Common myeloid progenitor, CD34-positive (primary cell): ENCODE results near the gene ACCSL.

Source experiments
- CTCF ChIA-PET: fragments of 350-600 bp; sonication (Branson Sonifier 250); formaldehyde crosslinking; loops from one replicate; lab custom pipeline; 2021; ENCODE audit warnings: antibody characterized with exemption; lab: Charles Lee
- POLR2A ChIA-PET: fragments of 350-600 bp; sonication (Branson Sonifier 250); formaldehyde crosslinking; loops from one replicate; lab custom pipeline; 2021; ENCODE audit warnings: antibody characterized with exemption; lab: Charles Lee
- DNase-seq, 3 donors: peaks; one replicate each; pipeline versions ENCODE4 v3.0.0 to v3.0.0-alpha.2; 2013
- H3K27ac ChIP-seq, 2 experiments: 1 replicate in 1 of 2; 2 replicates in 1 of 2; pipeline ENCODE4 v1.7.0; 2013; ENCODE audit warnings: inconsistent platforms in 2 of 2, low read length in 2 of 2, mild to moderate bottlenecking in 2 of 2, low read depth in 1 of 2, moderate library complexity in 1 of 2; ENCODE audit not compliant: severe bottlenecking in 2 of 2, insufficient read depth in 1 of 2, poor library complexity in 1 of 2
- H3K27me3 ChIP-seq, 5 experiments: replicated peaks in 2 of 5; 1 replicate in 3 of 5; 2 replicates in 2 of 5; pipeline versions ENCODE4 v1.6.1 to v1.7.0; 2013; ENCODE audit warnings: low read length in 4 of 5, mild to moderate bottlenecking in 2 of 5, moderate library complexity in 2 of 5, inconsistent platforms in 1 of 5; ENCODE audit not compliant: insufficient read depth in 5 of 5, control insufficient read depth in 4 of 5
- H3K36me3 ChIP-seq, 4 experiments: 1 replicate in 2 of 4; 2 replicates in 2 of 4; pipeline versions ENCODE4 v1.6.1 to v1.7.0; 2013; ENCODE audit warnings: low read length in 3 of 4, control low read depth in 1 of 4, mild to moderate bottlenecking in 1 of 4; ENCODE audit not compliant: control insufficient read depth in 4 of 4, insufficient read depth in 4 of 4
- H3K4me1 ChIP-seq, 4 experiments: 1 replicate in 3 of 4; 2 replicates in 1 of 4; pipeline versions ENCODE4 v1.6.1 to v1.7.1; 2013; ENCODE audit warnings: low read length in 3 of 4, mild to moderate bottlenecking in 3 of 4, control low read depth in 1 of 4, inconsistent platforms in 1 of 4, moderate library complexity in 1 of 4; ENCODE audit not compliant: control insufficient read depth in 4 of 4, insufficient read depth in 4 of 4; ENCODE audit errors: control extremely low read depth in 1 of 4
- H3K4me3 ChIP-seq, 7 experiments: 1 replicate in 4 of 7; 2 replicates in 3 of 7; pipeline versions ENCODE4 v1.5.1 to v1.7.0; 2013; ENCODE audit warnings: mild to moderate bottlenecking in 7 of 7, low read length in 6 of 7, moderate library complexity in 6 of 7, inconsistent platforms in 2 of 7, low read depth in 2 of 7, control low read depth in 1 of 7; ENCODE audit not compliant: insufficient read depth in 4 of 7, control insufficient read depth in 1 of 7; ENCODE audit errors: extremely low read depth in 1 of 7
- H3K9me3 ChIP-seq, 5 experiments: 1 replicate in 4 of 5; 2 replicates in 1 of 5; pipeline versions ENCODE4 v1.6.1 to v1.7.1; 2013; ENCODE audit warnings: low read length in 4 of 5, mild to moderate bottlenecking in 2 of 5, inconsistent platforms in 1 of 5, low read depth in 1 of 5, moderate library complexity in 1 of 5; ENCODE audit not compliant: control insufficient read depth in 4 of 5, insufficient read depth in 2 of 5; ENCODE audit errors: control extremely low read depth in 1 of 5
- WGBS: methylation state at CpG from one replicate; pipeline ENCODE4 v1.1.5; 2013; ENCODE audit not compliant: insufficient coverage; 5-methylcytosine and 5-hydroxymethylcytosine counted together

The ACCSL gene

GRCh38 chr11:44104481-44105294 lies 56.9 kb downstream of the ACCSL start:
- H3K27me3 ChIP-seq, result no peaks in the 10 kb centered on the region
- POLR2A ChIA-PET, result no interaction called here
- peaks cover 0 to 17% (median 3%) of the 10 kb centered on the region in 4 experiments for H3K4me1 ChIP-seq
- CTCF ChIA-PET, result interaction anchor here (0.8 to 8.6 kb wide), 9 partner anchors 10 to 184 kb away, joined by 3 to 84 read pairs (median 4); partner anchors contain the start of gene EXT2
- DNase-seq, result peak; percentile 38 to 77 (median 74)
- H3K4me3 ChIP-seq, result peak overlapping the region in 1 of 7 experiments; percentile 48
- no peaks in the 10 kb centered on the region for H3K9me3 ChIP-seq
- no peak overlapping the region for H3K27ac ChIP-seq
- whole genome bisulfite sequencing, result 24% methylated on average over 2 of the region's 5 CpGs
- peaks cover 3 to 28% (median 18%) of the 10 kb centered on the region in 4 experiments for H3K36me3 ChIP-seq

GRCh38 chr11:44108260-44108659 lies 60.5 kb downstream of the ACCSL start:
- ChIA-PET POLR2A (no interaction called here), CTCF (interaction anchor here (8.6 kb wide), 1 partner anchor 15 kb away, joined by 84 read pairs; the partner anchor contains the start of gene EXT2)
- H3K4me3 ChIP-seq, result no peak overlapping the region
- no peak for DNase-seq
- peaks cover 1 to 16% (median 3%) of the 10 kb centered on the region in 4 experiments for H3K4me1 ChIP-seq
- no peaks in the 10 kb centered on the region for H3K27me3 ChIP-seq
- peaks cover 6 to 35% (median 23%) of the 10 kb centered on the region in 4 experiments for H3K36me3 ChIP-seq
- H3K9me3 ChIP-seq, result no peaks in the 10 kb centered on the region
- WGBS, result 100% methylated on average over 1 of the region's 6 CpGs
- no peak overlapping the region for H3K27ac ChIP-seq
